Thyroid gland (tissue), 4 donors: ENCODE results near the gene KIAA0232. TPM values are rescaled to one million over a fixed set of nuclear protein-coding genes. Genes with fewer than 3 reads are reported as not detected.
"Not testable (repeated sequence)": the region's sequence is repeated elsewhere in the genome, so short reads cannot be mapped to it uniquely, and the experiment has no call there.

ENCODE experiments used
- DNase-seq, 2 donors: peaks; one replicate each; pipeline ENCODE4 v3.0.0-alpha.2; 2019
- H3K27ac ChIP-seq, 3 donors: fragments of 200-600 bp; sonication (generic); 1 replicate in 2 of 3; 2 replicates in 1 of 3; pipeline ENCODE4 v1.5.1; 2016 to 2019; ENCODE audit warnings: mild to moderate bottlenecking in 1 of 3, moderate library complexity in 1 of 3
- H3K27me3 ChIP-seq: fragments of 200-600 bp; sonication (generic); one replicate; pipeline ENCODE4 v1.5.1; 2019
- H3K36me3 ChIP-seq, 2 donors: fragments of 200-600 bp; sonication (generic); one replicate each; pipeline ENCODE4 v1.5.1; 2016 to 2019
- H3K4me1 ChIP-seq, 2 donors: fragments of 200-600 bp; sonication (generic); one replicate each; pipeline ENCODE4 v1.5.1; 2017 to 2019
- H3K4me3 ChIP-seq, 3 donors: fragments of 200-600 bp; sonication (generic); replicated peaks in 1 of 3; 1 replicate in 2 of 3; 2 replicates in 1 of 3; pipeline ENCODE4 v1.5.1; 2016; ENCODE audit warnings: mild to moderate bottlenecking in 1 of 3
- H3K9me3 ChIP-seq: fragments of 200-600 bp; sonication (generic); one replicate; pipeline ENCODE4 v1.5.1; 2017
- POLR2A ChIP-seq, 2 donors: fragments of 450-650 bp; IDR thresholded peaks; one replicate each; pipeline ENCODE4 v1.6.1; 2017; ENCODE audit warnings: antibody characterized with exemption in 2 of 2, mild to moderate bottlenecking in 2 of 2, moderate library complexity in 1 of 2
- WGBS, 2 donors: methylation state at CpG; one replicate each; pipeline ENCODE4 v1.1.5; 2017; 5-methylcytosine and 5-hydroxymethylcytosine counted together
- intact Hi-C: fragments of 100-400 bp; cut with DNase I; formaldehyde crosslinking; loops from one replicate; pipeline ENCODE4 v1.15.1; 2023
- total RNA-seq, 4 donors: library from RNA; depleted of rRNA; stranded (reverse); fragments of >200 nt; gene quantifications; one replicate each; pipeline ENCODE4 v1.2.3, GENCODE V29; 2016
- TF ChIP-seq, protein P1 (sequence below), 6 experiments: fragments of 200-600 bp in 3 of 6; fragments of 450-650 bp in 3 of 6; sonication (generic) in 3 of 6; IDR thresholded peaks; one replicate each; pipeline ENCODE4 v1.5.1; 2016 to 2019; ENCODE audit warnings: antibody characterized with exemption in 6 of 6, mild to moderate bottlenecking in 2 of 6, inconsistent platforms in 1 of 6, moderate library complexity in 1 of 6

Gene KIAA0232
- total RNA-seq, 4 donors from 2014 or later, result 37.1 to 73.2 (median 50.6) TPM

DNA sequence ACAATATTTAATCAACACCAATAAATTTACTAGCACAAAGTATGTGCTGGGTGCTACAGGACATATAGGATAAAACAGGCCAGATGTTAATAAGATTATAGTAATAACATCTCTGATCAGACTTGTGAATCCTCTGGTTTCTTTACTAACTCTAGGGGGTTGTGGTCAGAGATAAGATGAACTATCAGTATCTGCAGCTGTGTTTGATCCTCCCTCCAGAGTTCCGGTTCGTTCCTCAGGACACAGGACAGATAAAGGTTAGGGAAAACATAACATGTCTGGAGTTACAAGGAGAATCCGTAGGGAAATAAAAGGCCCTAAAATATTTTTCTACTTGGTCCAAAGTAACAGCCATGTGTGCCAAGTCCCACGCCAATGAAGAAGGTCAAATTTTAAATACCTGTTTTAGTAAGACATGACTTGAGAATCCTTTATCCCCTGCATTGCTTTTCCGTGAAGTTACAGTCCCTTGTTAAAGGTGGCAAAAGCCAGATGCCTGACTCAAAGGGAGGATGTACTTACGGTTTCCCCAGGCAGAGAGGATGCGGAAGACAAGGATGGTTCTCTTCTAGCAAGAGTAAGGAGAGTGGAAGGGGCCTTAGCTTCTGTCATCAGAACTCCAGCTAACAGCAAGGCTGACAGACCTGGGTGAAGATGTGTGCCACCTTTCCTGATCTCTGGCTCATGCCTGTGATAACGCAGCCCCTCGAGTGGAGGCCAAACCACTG lies 44.4 kb downstream of the KIAA0232 start:
- 91 to 92% methylated on average over 9 of the region's 9 CpGs for WGBS, 2 donors
- Histone ChIP-seq H3K27ac (no peak overlapping the region), H3K36me3 (peaks cover 3 to 4% of the 10 kb centered on the region in 2 donors), H3K9me3 (no peaks in the 10 kb centered on the region), H3K27me3 (no peaks in the 10 kb centered on the region), H3K4me1 (no peaks in the 10 kb centered on the region), H3K4me3 (no peak overlapping the region)
- intact Hi-C loops, result no loop called here
- TF ChIP-seq, protein P1, sequence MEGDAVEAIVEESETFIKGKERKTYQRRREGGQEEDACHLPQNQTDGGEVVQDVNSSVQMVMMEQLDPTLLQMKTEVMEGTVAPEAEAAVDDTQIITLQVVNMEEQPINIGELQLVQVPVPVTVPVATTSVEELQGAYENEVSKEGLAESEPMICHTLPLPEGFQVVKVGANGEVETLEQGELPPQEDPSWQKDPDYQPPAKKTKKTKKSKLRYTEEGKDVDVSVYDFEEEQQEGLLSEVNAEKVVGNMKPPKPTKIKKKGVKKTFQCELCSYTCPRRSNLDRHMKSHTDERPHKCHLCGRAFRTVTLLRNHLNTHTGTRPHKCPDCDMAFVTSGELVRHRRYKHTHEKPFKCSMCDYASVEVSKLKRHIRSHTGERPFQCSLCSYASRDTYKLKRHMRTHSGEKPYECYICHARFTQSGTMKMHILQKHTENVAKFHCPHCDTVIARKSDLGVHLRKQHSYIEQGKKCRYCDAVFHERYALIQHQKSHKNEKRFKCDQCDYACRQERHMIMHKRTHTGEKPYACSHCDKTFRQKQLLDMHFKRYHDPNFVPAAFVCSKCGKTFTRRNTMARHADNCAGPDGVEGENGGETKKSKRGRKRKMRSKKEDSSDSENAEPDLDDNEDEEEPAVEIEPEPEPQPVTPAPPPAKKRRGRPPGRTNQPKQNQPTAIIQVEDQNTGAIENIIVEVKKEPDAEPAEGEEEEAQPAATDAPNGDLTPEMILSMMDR (IDR thresholded peaks at IDR 0.05), result no peak
- TF ChIP-seq POLR2A (IDR thresholded peaks at IDR 0.05), result no peak
- no peak for DNase-seq

DNA sequence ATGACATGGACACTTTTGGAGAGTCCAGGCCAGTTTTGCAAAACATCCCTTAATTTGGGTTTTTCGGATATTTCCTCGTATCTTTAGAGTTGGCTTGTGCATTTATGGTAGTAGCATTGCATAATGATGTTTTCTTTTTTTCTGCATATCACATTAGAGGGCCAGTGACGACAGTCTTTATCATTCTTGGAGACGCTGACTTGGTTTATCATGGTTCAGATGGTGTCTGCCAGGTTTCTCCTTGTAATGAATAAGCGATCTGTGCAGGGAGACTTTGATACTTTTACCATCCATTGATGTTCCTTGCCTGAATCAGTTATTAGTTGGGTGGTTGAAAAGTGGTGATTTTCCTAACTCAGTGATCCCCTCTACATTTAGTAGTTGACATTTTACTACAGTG lies 46.6 kb downstream of the KIAA0232 start:
- intact Hi-C loops, result no loop called here
- Histone ChIP-seq H3K4me1 (no peaks in the 10 kb centered on the region), H3K27me3 (no peaks in the 10 kb centered on the region), H3K27ac (no peak overlapping the region), H3K9me3 (no peaks in the 10 kb centered on the region), H3K4me3 (no peak overlapping the region), H3K36me3 (peaks cover 3 to 4% of the 10 kb centered on the region in 2 donors)
- DNase-seq, result no peak
- 86 to 88% methylated on average over 5 of the region's 5 CpGs for WGBS, 2 donors
- TF ChIP-seq, protein P1 (IDR thresholded peaks at IDR 0.05), result no peak
- TF ChIP-seq POLR2A (IDR thresholded peaks at IDR 0.05), result no peak

DNA sequence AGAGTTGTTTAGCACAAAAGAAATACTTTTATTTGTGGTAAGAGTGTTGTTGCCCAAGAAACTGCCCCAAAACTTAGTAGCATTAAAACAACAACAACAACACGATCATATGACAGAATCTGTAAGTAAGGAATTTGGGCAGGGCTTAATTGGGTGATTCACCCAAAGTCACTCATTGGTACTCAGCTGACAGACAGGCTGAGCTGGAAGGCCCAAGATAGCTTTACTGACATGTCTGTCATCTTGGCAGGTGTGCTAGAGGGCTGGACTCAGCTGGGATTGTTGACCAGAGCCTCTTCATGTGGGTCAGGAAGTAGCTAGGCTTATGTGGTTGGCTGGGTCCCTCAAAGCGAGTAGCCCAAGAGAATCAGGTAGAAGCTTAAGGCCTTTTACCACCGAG lies 52.3 kb downstream of the KIAA0232 start:
- Histone ChIP-seq H3K36me3 (peaks cover 0 to 3% of the 10 kb centered on the region in 2 donors), H3K27me3 (no peaks in the 10 kb centered on the region), H3K27ac (no peak overlapping the region), H3K9me3 (no peaks in the 10 kb centered on the region), H3K4me3 (no peak overlapping the region), H3K4me1 (peaks cover 5 to 10% of the 10 kb centered on the region in 2 donors)
- 94 to 95% methylated on average over 3 of the region's 3 CpGs for WGBS, 2 donors
- no peak for DNase-seq
- TF ChIP-seq, protein P1 (IDR thresholded peaks at IDR 0.05), result no peak
- no peak for TF ChIP-seq POLR2A (IDR thresholded peaks at IDR 0.05)
- intact Hi-C loops, result no loop called here

DNA sequence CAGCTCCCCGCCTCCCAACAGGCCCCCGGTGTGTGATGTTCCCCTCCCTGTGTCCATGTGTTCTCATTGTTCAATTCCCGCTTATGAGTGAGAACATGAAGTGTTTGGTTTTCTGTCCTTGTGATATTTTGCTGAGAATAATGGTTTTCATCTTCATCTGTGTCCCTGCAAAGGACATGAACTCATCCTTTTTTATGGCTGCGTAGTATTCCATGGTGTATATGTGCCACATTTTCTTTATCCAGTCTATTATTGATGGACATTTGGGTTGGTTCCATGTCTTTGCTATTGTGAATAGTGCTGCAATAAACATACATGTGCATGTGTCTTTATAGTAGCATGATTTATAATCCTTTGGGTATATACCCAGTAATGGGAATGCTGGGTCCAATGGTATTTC lies 53.1 kb downstream of the KIAA0232 start:
- H3K27ac ChIP-seq, H3K4me3 ChIP-seq, DNase-seq, H3K9me3 ChIP-seq, intact Hi-C loops, H3K27me3 ChIP-seq, H3K36me3 ChIP-seq: not testable (repeated sequence)
- 98 to 99% methylated on average over 4 of the region's 4 CpGs for WGBS, 2 donors
- peaks cover 12 to 16% of the 10 kb centered on the region in 2 donors for H3K4me1 ChIP-seq

DNA sequence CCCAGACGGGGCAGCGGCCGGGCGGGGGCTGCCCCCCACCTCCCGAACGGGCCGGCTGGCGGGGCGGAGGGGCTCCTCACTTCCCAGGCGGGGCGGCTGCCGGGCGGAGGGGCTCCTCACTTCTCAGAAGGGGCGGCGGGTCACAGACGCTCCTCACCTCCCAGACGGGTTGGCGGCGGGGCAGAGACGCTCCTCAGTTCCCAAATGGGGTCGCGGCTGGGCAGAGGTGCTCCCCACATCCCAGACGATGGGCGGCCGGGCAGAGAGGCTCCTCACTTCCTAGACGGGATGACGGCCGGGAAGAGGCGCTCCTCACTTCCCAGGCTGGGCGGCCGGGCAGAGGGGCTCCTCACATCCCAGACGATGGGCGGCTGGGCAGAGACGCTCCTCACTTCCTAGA lies 54.6 kb downstream of the KIAA0232 start:
- DNase-seq, H3K9me3 ChIP-seq, H3K27me3 ChIP-seq, H3K4me3 ChIP-seq, H3K36me3 ChIP-seq, intact Hi-C loops, H3K27ac ChIP-seq: not testable (repeated sequence)
- 97 to 100% methylated on average over 8 to 20 of the region's 34 CpGs for WGBS, 2 donors
- peaks cover 12 to 16% of the 10 kb centered on the region in 2 donors for H3K4me1 ChIP-seq

DNA sequence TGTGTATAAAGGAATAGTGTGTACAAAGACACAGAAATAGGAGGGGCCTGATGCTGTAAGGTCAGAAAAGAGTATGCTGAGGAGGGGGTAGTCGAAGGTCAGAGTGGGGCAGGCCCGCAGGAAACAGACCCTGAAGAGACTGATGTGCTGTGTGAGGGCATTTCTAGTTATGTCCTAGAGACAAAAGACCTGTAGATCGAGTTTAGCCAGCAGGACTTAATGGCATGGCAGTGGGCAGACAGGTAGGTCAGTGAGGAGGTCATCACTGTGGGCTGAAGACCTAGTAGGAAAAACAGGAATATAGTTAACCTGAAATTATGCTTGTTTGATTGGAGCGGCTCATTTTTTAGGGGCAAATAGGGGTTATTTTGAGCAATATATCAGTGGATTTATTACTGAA lies 57.1 kb downstream of the KIAA0232 start:
- intact Hi-C loops, result no loop called here
- H3K27ac ChIP-seq, result no peak overlapping the region
- TF ChIP-seq, protein P1 (IDR thresholded peaks at IDR 0.05), result no peak
- TF ChIP-seq POLR2A (IDR thresholded peaks at IDR 0.05), result no peak
- H3K4me1 ChIP-seq, result peaks cover 12 to 16% of the 10 kb centered on the region in 2 donors
- H3K27me3 ChIP-seq, result no peaks in the 10 kb centered on the region
- 79 to 80% methylated on average over 4 of the region's 4 CpGs for WGBS, 2 donors
- H3K9me3 ChIP-seq, result no peaks in the 10 kb centered on the region
- H3K36me3 ChIP-seq, result no peaks in the 10 kb centered on the region
- no peak overlapping the region for H3K4me3 ChIP-seq
- no peak for DNase-seq
